Measurements from ENCODE around the gene FAM107B.

The FAM107B gene

GRCh38 chr10:14617852-14618251 lies 156.8 kb downstream of the FAM107B start:
- Histone ChIP-seq H2BK12ac (ENCODE audit: low read length in 2 of 2) (no peak overlapping the region), H3K4me1 (ENCODE audit: control insufficient read depth, insufficient read depth, low read depth, low read length) (peaks cover 2% of the 10 kb centered on the region), H3K9ac (ENCODE audit: low read length) (no peak overlapping the region), H4K8ac (ENCODE audit: low read length) (no peak overlapping the region), H3K4ac (ENCODE audit: low read depth in 1 of 2, low read length in 2 of 2) (no peak overlapping the region), H3K23ac (ENCODE audit: low read length in 2 of 2) (no peak overlapping the region), H3K36me3 (ENCODE audit: control insufficient read depth in 1 of 2, insufficient read depth in 2 of 2, low read depth in 1 of 2, low read length in 2 of 2) (no peaks in the 10 kb centered on the region), H2AK5ac (ENCODE audit: low read length, severe bottlenecking) (no peak overlapping the region), H3K27me3 (ENCODE audit: control insufficient read depth in 1 of 2, insufficient read depth in 1 of 2, low read length in 2 of 2) (no peaks in the 10 kb centered on the region), H2BK120ac (ENCODE audit: low read depth, low read length) (no peak overlapping the region), H3K14ac (ENCODE audit: low read length in 2 of 2) (no peak overlapping the region), H4K91ac (ENCODE audit: low read length) (no peak overlapping the region), H3K4me2 (ENCODE audit: low read length, poor library complexity, severe bottlenecking) (no peak overlapping the region), H3K4me3 (ENCODE audit: insufficient read depth in 1 of 2, low read depth in 1 of 2, low read length in 2 of 2) (no peak overlapping the region), H3K79me1 (replicated peaks; ENCODE audit: low read length, poor library complexity, severe bottlenecking) (no peaks in the 10 kb centered on the region), H2BK5ac (ENCODE audit: low read depth, low read length, poor library complexity, severe bottlenecking) (no peak overlapping the region), H3K27ac (ENCODE audit: low read length, poor library complexity, severe bottlenecking) (no peak overlapping the region), H3K18ac (ENCODE audit: low read depth in 1 of 2, low read length in 2 of 2) (no peak overlapping the region), H2BK15ac (ENCODE audit: low read depth, poor library complexity, severe bottlenecking) (no peak overlapping the region), H3K9me3 (ENCODE audit: control insufficient read depth, low read length) (no peaks in the 10 kb centered on the region), H2AFZ (ENCODE audit: low read depth, low read length) (no peak overlapping the region)
- no CpG with 5 or more reads among the region's 4 CpGs for WGBS
- peak; percentile 30 for DNase-seq

GRCh38 chr10:14616955-14617730 lies 157.6 kb downstream of the FAM107B start:
- no peaks in the 10 kb centered on the region for H3K36me3 ChIP-seq (ENCODE audit: control insufficient read depth in 1 of 2, insufficient read depth in 2 of 2, low read depth in 1 of 2, low read length in 2 of 2)

GRCh38 chr10:14616465-14616864 lies 158.2 kb downstream of the FAM107B start:
- no peaks in the 10 kb centered on the region for H3K9me3 ChIP-seq (ENCODE audit: control insufficient read depth, low read length)
- H3K18ac ChIP-seq (ENCODE audit: low read depth in 1 of 2, low read length in 2 of 2): no peak overlapping the region
- no peak overlapping the region for H2AFZ ChIP-seq (ENCODE audit: low read depth, low read length)
- H3K36me3 ChIP-seq (ENCODE audit: control insufficient read depth in 1 of 2, insufficient read depth in 2 of 2, low read depth in 1 of 2, low read length in 2 of 2): no peaks in the 10 kb centered on the region
- H3K4me1 ChIP-seq (ENCODE audit: control insufficient read depth, insufficient read depth, low read depth, low read length): peaks cover 5% of the 10 kb centered on the region
- 89% methylated on average over 2 of the region's 2 CpGs for WGBS
- no peaks in the 10 kb centered on the region for H3K79me1 ChIP-seq (replicated peaks; ENCODE audit: low read length, poor library complexity, severe bottlenecking)
- H3K4ac ChIP-seq (ENCODE audit: low read depth in 1 of 2, low read length in 2 of 2): no peak overlapping the region
- H3K4me3 ChIP-seq (ENCODE audit: insufficient read depth in 1 of 2, low read depth in 1 of 2, low read length in 2 of 2): no peak overlapping the region
- H3K14ac ChIP-seq (ENCODE audit: low read length in 2 of 2): no peak overlapping the region
- no peak overlapping the region for H2AK5ac ChIP-seq (ENCODE audit: low read length, severe bottlenecking)
- no peak for DNase-seq
- H2BK15ac ChIP-seq (ENCODE audit: low read depth, poor library complexity, severe bottlenecking): no peak overlapping the region
- H2BK120ac ChIP-seq (ENCODE audit: low read depth, low read length): no peak overlapping the region
- no peak overlapping the region for H3K4me2 ChIP-seq (ENCODE audit: low read length, poor library complexity, severe bottlenecking)
- no peak overlapping the region for H3K23ac ChIP-seq (ENCODE audit: low read length in 2 of 2)
- H2BK12ac ChIP-seq (ENCODE audit: low read length in 2 of 2): no peak overlapping the region
- no peak overlapping the region for H4K8ac ChIP-seq (ENCODE audit: low read length)
- H4K91ac ChIP-seq (ENCODE audit: low read length): no peak overlapping the region
- no peak overlapping the region for H3K9ac ChIP-seq (ENCODE audit: low read length)
- no peak overlapping the region for H3K27ac ChIP-seq (ENCODE audit: low read length, poor library complexity, severe bottlenecking)
- H2BK5ac ChIP-seq (ENCODE audit: low read depth, low read length, poor library complexity, severe bottlenecking): no peak overlapping the region
- H3K27me3 ChIP-seq (ENCODE audit: control insufficient read depth in 1 of 2, insufficient read depth in 1 of 2, low read length in 2 of 2): no peaks in the 10 kb centered on the region

More at GRCh38 chr10:14616955-14617730, 157.6 kb downstream of the FAM107B start:
- Histone ChIP-seq H3K4ac (ENCODE audit: low read depth in 1 of 2, low read length in 2 of 2) (no peak overlapping the region), H3K9ac (ENCODE audit: low read length) (no peak overlapping the region), H2AFZ (ENCODE audit: low read depth, low read length) (no peak overlapping the region), H3K27me3 (ENCODE audit: control insufficient read depth in 1 of 2, insufficient read depth in 1 of 2, low read length in 2 of 2) (no peaks in the 10 kb centered on the region), H3K27ac (ENCODE audit: low read length, poor library complexity, severe bottlenecking) (no peak overlapping the region), H3K9me3 (ENCODE audit: control insufficient read depth, low read length) (no peaks in the 10 kb centered on the region), H2BK12ac (ENCODE audit: low read length in 2 of 2) (no peak overlapping the region), H2BK5ac (ENCODE audit: low read depth, low read length, poor library complexity, severe bottlenecking) (no peak overlapping the region), H3K79me1 (replicated peaks; ENCODE audit: low read length, poor library complexity, severe bottlenecking) (no peaks in the 10 kb centered on the region), H3K14ac (ENCODE audit: low read length in 2 of 2) (no peak overlapping the region), H3K4me2 (ENCODE audit: low read length, poor library complexity, severe bottlenecking) (no peak overlapping the region), H3K4me3 (ENCODE audit: insufficient read depth in 1 of 2, low read depth in 1 of 2, low read length in 2 of 2) (no peak overlapping the region), H3K23ac (ENCODE audit: low read length in 2 of 2) (no peak overlapping the region), H2BK15ac (ENCODE audit: low read depth, poor library complexity, severe bottlenecking) (no peak overlapping the region), H3K18ac (ENCODE audit: low read depth in 1 of 2, low read length in 2 of 2) (no peak overlapping the region), H4K8ac (ENCODE audit: low read length) (no peak overlapping the region), H2BK120ac (ENCODE audit: low read depth, low read length) (no peak overlapping the region), H4K91ac (ENCODE audit: low read length) (no peak overlapping the region), H2AK5ac (ENCODE audit: low read length, severe bottlenecking) (no peak overlapping the region), H3K4me1 (ENCODE audit: control insufficient read depth, insufficient read depth, low read depth, low read length) (peaks cover 5% of the 10 kb centered on the region)
- DNase-seq: no peak
- WGBS: 54% methylated on average over 5 of the region's 5 CpGs

DNA sequence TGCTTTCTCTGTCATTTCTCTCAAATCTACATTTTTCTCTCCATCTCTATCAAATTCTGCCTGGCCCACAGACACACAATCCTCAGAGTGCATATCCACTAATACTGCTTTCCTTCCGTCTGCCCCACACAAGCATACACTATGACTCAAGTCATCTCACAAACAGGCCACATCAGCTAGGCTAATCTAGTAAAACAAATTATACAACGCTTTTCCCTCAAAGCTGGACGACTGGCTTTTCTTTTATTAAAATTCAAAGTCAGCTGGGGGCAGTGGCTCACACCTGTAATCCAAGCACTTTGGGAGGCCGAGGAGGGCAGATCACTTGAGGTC lies 161.1 kb downstream of the FAM107B start:
- 76% methylated on average over 4 of the region's 4 CpGs for WGBS
- Histone ChIP-seq H3K4me2 (ENCODE audit: low read length, poor library complexity, severe bottlenecking) (no peak overlapping the region), H3K27me3 (ENCODE audit: control insufficient read depth in 1 of 2, insufficient read depth in 1 of 2, low read length in 2 of 2) (no peaks in the 10 kb centered on the region), H2BK15ac (ENCODE audit: low read depth, poor library complexity, severe bottlenecking) (no peak overlapping the region), H3K4ac (ENCODE audit: low read depth in 1 of 2, low read length in 2 of 2) (no peak overlapping the region), H3K9me3 (ENCODE audit: control insufficient read depth, low read length) (no peaks in the 10 kb centered on the region), H3K18ac (ENCODE audit: low read depth in 1 of 2, low read length in 2 of 2) (no peak overlapping the region), H3K36me3 (ENCODE audit: control insufficient read depth in 1 of 2, insufficient read depth in 2 of 2, low read depth in 1 of 2, low read length in 2 of 2) (no peaks in the 10 kb centered on the region), H3K23ac (ENCODE audit: low read length in 2 of 2) (no peak overlapping the region), H3K9ac (ENCODE audit: low read length) (no peak overlapping the region), H3K14ac (ENCODE audit: low read length in 2 of 2) (no peak overlapping the region), H3K27ac (ENCODE audit: low read length, poor library complexity, severe bottlenecking) (no peak overlapping the region), H2AK5ac (ENCODE audit: low read length, severe bottlenecking) (peak overlapping the region; percentile 35), H4K8ac (ENCODE audit: low read length) (no peak overlapping the region), H2BK120ac (ENCODE audit: low read depth, low read length) (no peak overlapping the region), H4K91ac (ENCODE audit: low read length) (no peak overlapping the region), H2AFZ (ENCODE audit: low read depth, low read length) (no peak overlapping the region), H3K79me1 (replicated peaks; ENCODE audit: low read length, poor library complexity, severe bottlenecking) (no peaks in the 10 kb centered on the region), H2BK12ac (ENCODE audit: low read length in 2 of 2) (no peak overlapping the region), H2BK5ac (ENCODE audit: low read depth, low read length, poor library complexity, severe bottlenecking) (no peak overlapping the region), H3K4me3 (ENCODE audit: insufficient read depth in 1 of 2, low read depth in 1 of 2, low read length in 2 of 2) (no peak overlapping the region), H3K4me1 (ENCODE audit: control insufficient read depth, insufficient read depth, low read depth, low read length) (peaks cover 7% of the 10 kb centered on the region)
- DNase-seq: no peak

Measured in mesenchymal stem cell (in vitro differentiated cells and primary cell).